ENCODE data around the gene MARCHF9.

Gene MARCHF9

DNA sequence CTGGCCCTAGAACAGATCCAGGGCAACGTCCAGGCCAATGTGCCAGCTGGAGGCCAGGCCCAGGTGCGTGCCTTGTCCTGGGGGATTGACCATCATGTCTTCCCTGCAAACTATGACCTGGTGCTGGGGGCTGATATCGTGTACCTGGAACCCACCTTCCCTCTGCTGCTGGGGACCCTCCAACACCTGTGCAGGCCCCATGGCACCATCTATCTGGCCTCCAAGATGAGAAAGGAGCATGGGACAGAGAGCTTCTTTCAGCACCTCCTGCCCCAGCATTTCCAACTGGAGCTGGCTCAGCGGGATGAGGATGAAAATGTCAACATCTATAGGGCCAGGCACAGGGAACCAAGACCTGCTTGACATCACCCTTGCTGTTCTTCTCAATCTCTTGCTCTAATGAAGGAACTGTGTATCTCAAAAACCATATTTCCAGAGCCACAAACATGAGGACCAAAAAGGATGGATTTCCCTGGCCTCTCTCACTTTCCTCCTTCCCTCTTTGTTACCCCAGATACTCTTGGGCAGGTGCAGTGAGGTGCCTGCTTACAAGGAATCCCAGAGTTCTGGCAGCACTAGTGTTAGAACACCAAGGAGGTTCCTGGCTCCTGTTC is 25.5 kb downstream of the MARCHF9 start:
- TF ChIP-seq, protein P1, sequence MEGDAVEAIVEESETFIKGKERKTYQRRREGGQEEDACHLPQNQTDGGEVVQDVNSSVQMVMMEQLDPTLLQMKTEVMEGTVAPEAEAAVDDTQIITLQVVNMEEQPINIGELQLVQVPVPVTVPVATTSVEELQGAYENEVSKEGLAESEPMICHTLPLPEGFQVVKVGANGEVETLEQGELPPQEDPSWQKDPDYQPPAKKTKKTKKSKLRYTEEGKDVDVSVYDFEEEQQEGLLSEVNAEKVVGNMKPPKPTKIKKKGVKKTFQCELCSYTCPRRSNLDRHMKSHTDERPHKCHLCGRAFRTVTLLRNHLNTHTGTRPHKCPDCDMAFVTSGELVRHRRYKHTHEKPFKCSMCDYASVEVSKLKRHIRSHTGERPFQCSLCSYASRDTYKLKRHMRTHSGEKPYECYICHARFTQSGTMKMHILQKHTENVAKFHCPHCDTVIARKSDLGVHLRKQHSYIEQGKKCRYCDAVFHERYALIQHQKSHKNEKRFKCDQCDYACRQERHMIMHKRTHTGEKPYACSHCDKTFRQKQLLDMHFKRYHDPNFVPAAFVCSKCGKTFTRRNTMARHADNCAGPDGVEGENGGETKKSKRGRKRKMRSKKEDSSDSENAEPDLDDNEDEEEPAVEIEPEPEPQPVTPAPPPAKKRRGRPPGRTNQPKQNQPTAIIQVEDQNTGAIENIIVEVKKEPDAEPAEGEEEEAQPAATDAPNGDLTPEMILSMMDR (IDR thresholded peaks at IDR 0.05; ENCODE audit: insufficient read depth, low read length, poor library complexity, severe bottlenecking) = no peak
- no peak for TF ChIP-seq EZH2phosphoT487 (conservative IDR thresholded peaks at IDR 0.05; ENCODE audit: low read length)
- Histone ChIP-seq H3K9me3 (ENCODE audit: insufficient read depth, low read length) (no peaks in the 10 kb centered on the region), H3K9ac (ENCODE audit: low read length) (no peak overlapping the region), H3K79me2 (ENCODE audit: insufficient read depth, low read length) (peaks cover 16% of the 10 kb centered on the region), H3K27ac (ENCODE audit: low read depth, low read length) (no peak overlapping the region), H3K4me2 (ENCODE audit: low read depth, low read length, poor library complexity, severe bottlenecking) (no peak overlapping the region), H4K20me1 (ENCODE audit: low read depth, low read length) (no peaks in the 10 kb centered on the region), H3K36me3 (ENCODE audit: low read length) (no peaks in the 10 kb centered on the region), H3K9me2 (replicated peaks; ENCODE audit: insufficient read depth, low read length) (no peaks in the 10 kb centered on the region), H2AFZ (ENCODE audit: low read depth, low read length, severe bottlenecking) (no peak overlapping the region), H3K27me3 (ENCODE audit: low read length) (no peaks in the 10 kb centered on the region), H3F3A (ENCODE audit: insufficient read depth) (no peaks in the 10 kb centered on the region), H3K4me3 (ENCODE audit: insufficient read depth, low read length, poor library complexity, severe bottlenecking) (no peak overlapping the region)

DNA sequence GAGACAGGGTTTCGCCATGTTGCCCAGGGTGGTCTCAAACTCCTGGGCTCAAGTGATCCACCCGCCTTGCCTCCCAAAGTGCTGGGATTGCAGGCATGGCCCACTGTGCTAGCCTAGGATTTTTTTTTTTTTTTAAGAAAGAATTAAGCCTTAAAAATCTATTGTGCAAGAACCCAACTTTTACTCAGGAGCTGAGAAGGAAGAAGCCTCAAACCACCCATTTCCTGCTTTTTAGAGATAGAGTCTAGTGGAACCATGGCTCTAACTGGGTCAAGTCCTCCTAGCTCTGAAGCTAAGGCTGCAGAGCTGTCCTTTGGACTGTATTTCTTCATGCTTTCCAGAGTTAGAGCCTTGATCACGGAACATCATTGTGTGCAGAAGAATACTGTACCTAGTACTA is 26.3 kb downstream of the MARCHF9 start:
- Histone ChIP-seq H3K9me2 (replicated peaks; ENCODE audit: insufficient read depth, low read length) (no peaks in the 10 kb centered on the region), H3K4me2 (ENCODE audit: low read depth, low read length, poor library complexity, severe bottlenecking) (no peak overlapping the region), H3F3A (ENCODE audit: insufficient read depth) (no peaks in the 10 kb centered on the region), H3K79me2 (ENCODE audit: insufficient read depth, low read length) (peaks cover 16% of the 10 kb centered on the region), H3K27ac (ENCODE audit: low read depth, low read length) (no peak overlapping the region), H2AFZ (ENCODE audit: low read depth, low read length, severe bottlenecking) (no peak overlapping the region), H3K9ac (ENCODE audit: low read length) (no peak overlapping the region), H4K20me1 (ENCODE audit: low read depth, low read length) (no peaks in the 10 kb centered on the region), H3K27me3 (ENCODE audit: low read length) (no peaks in the 10 kb centered on the region), H3K36me3 (ENCODE audit: low read length) (peaks cover 7% of the 10 kb centered on the region; the same call in 1 of the 2 replicates), H3K9me3 (ENCODE audit: insufficient read depth, low read length) (no peaks in the 10 kb centered on the region), H3K4me3 (ENCODE audit: insufficient read depth, low read length, poor library complexity, severe bottlenecking) (no peak overlapping the region)
- TF ChIP-seq, protein P1 (IDR thresholded peaks at IDR 0.05; ENCODE audit: insufficient read depth, low read length, poor library complexity, severe bottlenecking) = no peak
- no peak for TF ChIP-seq EZH2phosphoT487 (conservative IDR thresholded peaks at IDR 0.05; ENCODE audit: low read length)

DNA sequence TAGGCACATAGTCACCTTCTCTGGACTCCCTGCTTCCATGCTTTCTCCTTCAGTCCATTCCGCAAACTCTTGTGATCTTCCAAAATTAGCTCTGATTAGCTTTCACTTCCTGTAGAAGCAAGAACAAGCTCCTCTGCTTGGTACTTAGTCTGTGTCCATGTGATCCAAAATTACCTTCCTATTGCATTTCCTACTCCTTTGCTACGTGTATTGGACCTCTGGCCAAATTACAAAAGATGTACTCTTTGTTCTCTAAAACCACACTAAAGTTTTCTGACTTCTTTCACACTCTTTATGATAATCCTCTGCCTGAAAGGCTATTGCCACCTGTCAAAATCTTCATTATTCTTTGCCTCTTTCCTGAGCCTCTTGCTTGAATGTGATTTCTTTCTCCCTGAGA is 26.9 kb downstream of the MARCHF9 start:
- peaks cover 16% of the 10 kb centered on the region for H3K79me2 ChIP-seq (ENCODE audit: insufficient read depth, low read length)
- no peak overlapping the region for H3K27ac ChIP-seq (ENCODE audit: low read depth, low read length)
- H4K20me1 ChIP-seq (ENCODE audit: low read depth, low read length) = no peaks in the 10 kb centered on the region
- H3F3A ChIP-seq (ENCODE audit: insufficient read depth) = no peaks in the 10 kb centered on the region
- H3K9me2 ChIP-seq (replicated peaks; ENCODE audit: insufficient read depth, low read length) = no peaks in the 10 kb centered on the region
- H3K9ac ChIP-seq (ENCODE audit: low read length) = peak overlapping the region; percentile 92
- peak overlapping the region; percentile 27 for H2AFZ ChIP-seq (ENCODE audit: low read depth, low read length, severe bottlenecking)
- H3K4me3 ChIP-seq (ENCODE audit: insufficient read depth, low read length, poor library complexity, severe bottlenecking) = no peak overlapping the region
- H3K9me3 ChIP-seq (ENCODE audit: insufficient read depth, low read length) = no peaks in the 10 kb centered on the region
- H3K27me3 ChIP-seq (ENCODE audit: low read length) = no peaks in the 10 kb centered on the region
- TF ChIP-seq, protein P1 (IDR thresholded peaks at IDR 0.05; ENCODE audit: insufficient read depth, low read length, poor library complexity, severe bottlenecking) = no peak
- TF ChIP-seq EZH2phosphoT487 (conservative IDR thresholded peaks at IDR 0.05; ENCODE audit: low read length) = no peak
- peaks cover 12% of the 10 kb centered on the region; the same call in 1 of the 2 replicates for H3K36me3 ChIP-seq (ENCODE audit: low read length)
- peak overlapping the region; percentile 45 for H3K4me2 ChIP-seq (ENCODE audit: low read depth, low read length, poor library complexity, severe bottlenecking)
